H1 (cell line): Measurements from ENCODE around the gene ASIC2. TPM values are rescaled to one million over a fixed set of nuclear protein-coding genes. Genes with fewer than 3 reads are reported as not detected.

Experiments
- CTCF ChIA-PET: fragments of 300-600 bp; sonication (Branson Sonifier 250); formaldehyde crosslinking; loops from one replicate; lab custom pipeline; 2021; ENCODE audit not compliant: partially characterized antibody; lab: Charles Lee
- POLR2A ChIA-PET: fragments of 300-600 bp; sonication (Branson Sonifier 250); formaldehyde crosslinking; loops from one replicate; lab custom pipeline; 2021; ENCODE audit warnings: inconsistent platforms; ENCODE audit not compliant: partially characterized antibody; lab: Charles Lee
- DNase-seq, 2 experiments: peaks; one replicate each; pipeline versions ENCODE4 v3.0.0 to v3.0.0-alpha.2; 2010 to 2022; ENCODE audit warnings: low spot score in 2 of 2, low read depth in 1 of 2, mixed read lengths in 1 of 2
- FAIRE-seq: peaks from 2 replicates; lab custom pipeline; 2011; peaks lifted over from hg19 to GRCh38; lab: Jason Lieb, UNC
- H2AFZ ChIP-seq: 2 replicates; pipeline ENCODE4 v1.8.1; 2012; ENCODE audit warnings: low read length, inconsistent platforms
- H2AK5ac ChIP-seq: 2 replicates; pipeline ENCODE4 v1.6.1; 2013; ENCODE audit warnings: low read depth, low read length
- H2BK120ac ChIP-seq: replicated peaks from 2 replicates; pipeline ENCODE3; 2013; ENCODE audit warnings: low read depth, low read length, inconsistent platforms
- H2BK12ac ChIP-seq: 2 replicates; pipeline ENCODE4 v1.6.1; 2013; ENCODE audit warnings: low read depth, low read length
- H2BK15ac ChIP-seq: 2 replicates; pipeline ENCODE4 v1.6.1; 2013; ENCODE audit warnings: low read length
- H2BK20ac ChIP-seq: 2 replicates; pipeline ENCODE4 v1.6.1; 2013; ENCODE audit warnings: low read length
- H2BK5ac ChIP-seq: 2 replicates; pipeline ENCODE4 v1.6.1; 2013; ENCODE audit warnings: low read depth, low read length
- H3K14ac ChIP-seq: 2 replicates; pipeline ENCODE4 v1.6.1; 2013; ENCODE audit warnings: inconsistent platforms; ENCODE audit not compliant: insufficient read length
- H3K18ac ChIP-seq: 2 replicates; pipeline ENCODE4 v1.6.1; 2013; ENCODE audit warnings: low read length; ENCODE audit errors: extremely low read depth
- H3K23ac ChIP-seq: 2 replicates; pipeline ENCODE4 v1.6.1; 2013; ENCODE audit warnings: inconsistent platforms; ENCODE audit not compliant: insufficient read length
- H3K23me2 ChIP-seq: 2 replicates; pipeline ENCODE4 v1.6.1; 2013; ENCODE audit warnings: low read depth, low read length
- H3K27ac ChIP-seq: 2 replicates; pipeline ENCODE4 v1.6.1; 2011; ENCODE audit warnings: low read depth, low read length, inconsistent platforms
- H3K27me3 ChIP-seq, 4 experiments: replicated peaks in 1 of 4; 1 replicate in 1 of 4; 2 replicates in 3 of 4; pipeline versions ENCODE4 v1.6.1 to v1.8.1; 2011 to 2013; ENCODE audit warnings: low read length in 3 of 4, mild to moderate bottlenecking in 3 of 4, inconsistent platforms in 2 of 4, mixed read lengths in 2 of 4, moderate library complexity in 1 of 4; ENCODE audit not compliant: control insufficient read depth in 3 of 4, insufficient read depth in 3 of 4; ENCODE audit errors: extremely low read depth in 1 of 4
- H3K36me3 ChIP-seq, 4 experiments: 2 replicates each; pipeline versions ENCODE4 v1.6.1 to v1.8.1; 2011 to 2013; ENCODE audit warnings: mild to moderate bottlenecking in 4 of 4, low read length in 3 of 4, moderate library complexity in 2 of 4, control low read depth in 1 of 4, inconsistent platforms in 1 of 4; ENCODE audit not compliant: insufficient read depth in 4 of 4, control insufficient read depth in 2 of 4
- H3K4ac ChIP-seq: replicated peaks from 2 replicates; pipeline ENCODE3; 2013; ENCODE audit warnings: low read length, low read depth, mixed read lengths, inconsistent platforms; ENCODE audit not compliant: insufficient read length
- H3K4me1 ChIP-seq, 4 experiments: replicated peaks in 1 of 4; 1 replicate in 1 of 4; 2 replicates in 3 of 4; pipeline versions ENCODE4 v1.6.1 to v1.8.1; 2011 to 2013; ENCODE audit warnings: low read length in 3 of 4, inconsistent platforms in 2 of 4, mixed read lengths in 1 of 4; ENCODE audit not compliant: insufficient read depth in 4 of 4, control insufficient read depth in 3 of 4
- H3K4me2 ChIP-seq, 2 experiments: 2 replicates each; pipeline versions ENCODE4 v1.6.1 to v1.8.1; 2011 to 2013; ENCODE audit warnings: low read depth in 2 of 2, low read length in 2 of 2, control low read depth in 1 of 2, inconsistent platforms in 1 of 2, mild to moderate bottlenecking in 1 of 2; ENCODE audit not compliant: insufficient read depth in 1 of 2
- H3K4me3 ChIP-seq, 4 experiments: fragments of 200-600, 300-600 bp in 1 of 4; sonication (generic), shearing (Covaris generic), sonication (Bioruptor Twin) in 1 of 4; 2 replicates each; pipeline versions ENCODE4 v1.5.1 to v1.8.1; 2011 to 2016; ENCODE audit warnings: low read length in 4 of 4, low read depth in 3 of 4, control low read depth in 2 of 4, inconsistent platforms in 2 of 4, mild to moderate bottlenecking in 2 of 4, mixed read lengths in 1 of 4, moderate library complexity in 1 of 4; ENCODE audit not compliant: insufficient read depth in 2 of 4; ENCODE audit errors: extremely low read depth in 1 of 4
- H3K56ac ChIP-seq: replicated peaks from 2 replicates; pipeline ENCODE3; 2013; ENCODE audit warnings: low read depth, mild to moderate bottlenecking, mixed read lengths, low read length, inconsistent platforms; ENCODE audit not compliant: insufficient read length
- H3K79me1 ChIP-seq: 2 replicates; pipeline ENCODE4 v1.6.1; 2013; ENCODE audit warnings: low read depth, low read length, control low read depth
- H3K79me2 ChIP-seq, 2 experiments: 2 replicates each; pipeline versions ENCODE4 v1.6.1 to v1.8.1; 2012 to 2013; ENCODE audit warnings: low read length in 2 of 2, mild to moderate bottlenecking in 2 of 2, inconsistent platforms in 1 of 2; ENCODE audit not compliant: insufficient read depth in 2 of 2, control insufficient read depth in 1 of 2
- H3K9ac ChIP-seq, 4 experiments: replicated peaks in 1 of 4; 1 replicate in 1 of 4; 2 replicates in 3 of 4; pipeline versions ENCODE4 v1.6.1 to v1.8.1; 2011 to 2013; ENCODE audit warnings: low read depth in 3 of 4, low read length in 3 of 4, control low read depth in 2 of 4, mild to moderate bottlenecking in 2 of 4, moderate library complexity in 2 of 4, inconsistent platforms in 1 of 4; ENCODE audit errors: extremely low read depth in 1 of 4
- H3K9me3 ChIP-seq, 2 experiments: 2 replicates each; pipeline versions ENCODE4 v1.6.1 to v1.8.1; 2012 to 2013; ENCODE audit warnings: mild to moderate bottlenecking in 2 of 2, moderate library complexity in 2 of 2, control low read depth in 1 of 2, inconsistent platforms in 1 of 2, low read depth in 1 of 2, low read length in 1 of 2, mixed read lengths in 1 of 2; ENCODE audit not compliant: insufficient read depth in 2 of 2
- H4K20me1 ChIP-seq, 2 experiments: replicated peaks in 1 of 2; 2 replicates each; pipeline versions ENCODE3 to v1.8.1; 2011 to 2013; ENCODE audit warnings: inconsistent platforms in 2 of 2, low read length in 2 of 2, mild to moderate bottlenecking in 1 of 2; ENCODE audit not compliant: insufficient read depth in 2 of 2, control insufficient read depth in 1 of 2
- H4K5ac ChIP-seq: 2 replicates; pipeline ENCODE4 v1.6.1; 2013; ENCODE audit warnings: low read length, low read depth, mixed read lengths, inconsistent platforms; ENCODE audit not compliant: insufficient read length
- H4K8ac ChIP-seq: 2 replicates; pipeline ENCODE4 v1.8.0; 2013; ENCODE audit warnings: mild to moderate bottlenecking, moderate library complexity, low read length, inconsistent platforms; ENCODE audit not compliant: insufficient read depth; ENCODE audit errors: extremely low read depth
- H4K91ac ChIP-seq: replicated peaks from 2 replicates; pipeline ENCODE3; 2013; ENCODE audit warnings: low read length, mixed read lengths, inconsistent platforms; ENCODE audit not compliant: insufficient read length
- SIN3A ChIP-seq, 2 experiments: IDR thresholded peaks in 1 of 2; conservative IDR thresholded peaks in 1 of 2; 2 replicates each; pipeline ENCODE4 v1.6.1; 2011 to 2012; ENCODE audit warnings: low read length in 2 of 2, improper control_type of control experiment in 1 of 2, low read depth in 1 of 2, mild to moderate bottlenecking in 1 of 2
- WGBS, 2 experiments: shearing (Covaris generic) in 1 of 2; methylation state at CpG; one replicate each; pipeline versions ENCODE4 v1.1.6 to v1.1.7; 2013 to 2015; ENCODE audit warnings: low lambda C conversion rate in 2 of 2, mixed read lengths in 2 of 2, inconsistent platforms in 1 of 2, low coverage in 1 of 2, missing lambda C conversion rate in 1 of 2; ENCODE audit not compliant: insufficient replicate concordance in 2 of 2, insufficient coverage in 1 of 2, insufficient read length in 1 of 2; ENCODE audit errors: extremely low coverage in 1 of 2, missing lambda C conversion rate in 1 of 2; 5-methylcytosine and 5-hydroxymethylcytosine counted together
- polyA plus RNA-seq, 7 experiments: library from polyadenylated mRNA; depleted of rRNA in 3 of 7; stranded (reverse) in 5 of 7; unstranded in 2 of 7; fragments of >200 nt in 5 of 7; fragments of 200-250 nt in 2 of 7; gene quantifications; 1 replicate in 5 of 7; 2 replicates in 1 of 7; 4 replicates in 1 of 7; pipeline versions ENCODE4 v1.2.1 to v1.2.3, GENCODE V29; 2011 to 2013; ENCODE audit warnings: missing spikeins in 2 of 7, mixed read lengths in 2 of 7
- total RNA-seq: library from RNA; stranded (reverse); fragmentation: NEBNext Ultra II Directional; extraction: Animal tissue kit (Norgen Biotek cat#: 25700); gene quantifications from 2 replicates; pipeline ENCODE4 v1.2.1, GENCODE V29; 2021
- TF ChIP-seq, protein P1 (sequence below): IDR thresholded peaks from 2 replicates; pipeline ENCODE4 v1.6.1; 2011; ENCODE audit warnings: low read length, improper control_type of control experiment

ASIC2 gene
- total and polyA plus RNA-seq, 2 of the 8 experiments (the other 6 are each of a cell fraction or from before 2014, with no cell fraction given) = 0.86 to 1.2 TPM

DNA sequence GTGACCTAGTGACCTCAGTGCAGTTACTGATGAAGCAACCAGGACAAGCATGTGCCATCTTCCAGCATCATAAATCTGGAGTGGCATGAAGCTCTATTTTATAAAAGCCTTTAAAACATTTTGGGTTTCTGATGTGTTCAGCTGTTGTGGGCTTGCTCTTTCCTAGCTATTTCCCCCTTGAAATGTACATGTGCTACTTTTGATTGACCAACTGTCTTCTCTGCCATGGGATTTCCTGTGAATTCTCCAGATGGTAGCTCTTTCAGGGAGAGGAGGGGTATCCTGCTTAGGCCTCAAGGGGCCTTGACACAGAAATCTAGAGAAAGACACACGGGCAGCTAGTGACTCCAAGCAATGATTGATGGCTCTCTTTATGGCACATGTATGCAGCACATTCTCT is 1.9 kb upstream of the ASIC2 start:
- WGBS, 2 experiments = 85% methylated on average over 1 of the region's 1 CpG; no CpG with 5 or more reads in 1 of the 2 experiments
- peaks cover 22% of the 10 kb centered on the region; the same call in 1 of the 2 replicates for H3K23me2 ChIP-seq
- no peak overlapping the region for H4K8ac ChIP-seq
- FAIRE-seq = no peak
- H2BK12ac ChIP-seq = no peak overlapping the region
- H3K9ac ChIP-seq = no peak overlapping the region
- H4K91ac ChIP-seq = no peak overlapping the region
- no peak for DNase-seq
- no peak overlapping the region for H2BK120ac ChIP-seq
- H3K4ac ChIP-seq = no peak overlapping the region
- no peaks in the 10 kb centered on the region for H3K36me3 ChIP-seq
- H3K4me1 ChIP-seq = peaks cover 0 to 6% (median 2%) of the 10 kb centered on the region in 4 experiments; a peak in 1 of 7 replicates
- H3K56ac ChIP-seq = no peak overlapping the region
- POLR2A ChIA-PET = no interaction called here
- no peak overlapping the region for H2AK5ac ChIP-seq
- H3K27me3 ChIP-seq = peaks cover 21 to 51% (median 47%) of the 10 kb centered on the region in 4 experiments
- H2BK5ac ChIP-seq = no peak overlapping the region
- H3K9me3 ChIP-seq = peaks cover 0 to 3% of the 10 kb centered on the region in 2 experiments; a peak in 1 of 4 replicates
- no peak overlapping the region for H3K14ac ChIP-seq
- H3K18ac ChIP-seq = no peak overlapping the region
- no peak overlapping the region for H2BK15ac ChIP-seq
- H2BK20ac ChIP-seq = no peak overlapping the region
- no peak overlapping the region for H4K5ac ChIP-seq
- H3K79me2 ChIP-seq = no peaks in the 10 kb centered on the region
- H2AFZ ChIP-seq = no peak overlapping the region
- no peaks in the 10 kb centered on the region for H3K79me1 ChIP-seq
- H3K4me2 ChIP-seq = no peak overlapping the region
- CTCF ChIA-PET = interaction anchor here (0.9 to 2.0 kb wide), 7 partner anchors 25 to 384 kb away, joined by 3 to 4 read pairs (median 3); no protein-coding TSS in a partner anchor
- no peak overlapping the region for H3K4me3 ChIP-seq
- no peak overlapping the region for H3K23ac ChIP-seq
- peaks cover 2 to 9% of the 10 kb centered on the region in 2 experiments for H4K20me1 ChIP-seq
- no peak overlapping the region for H3K27ac ChIP-seq
- TF ChIP-seq, protein P1, sequence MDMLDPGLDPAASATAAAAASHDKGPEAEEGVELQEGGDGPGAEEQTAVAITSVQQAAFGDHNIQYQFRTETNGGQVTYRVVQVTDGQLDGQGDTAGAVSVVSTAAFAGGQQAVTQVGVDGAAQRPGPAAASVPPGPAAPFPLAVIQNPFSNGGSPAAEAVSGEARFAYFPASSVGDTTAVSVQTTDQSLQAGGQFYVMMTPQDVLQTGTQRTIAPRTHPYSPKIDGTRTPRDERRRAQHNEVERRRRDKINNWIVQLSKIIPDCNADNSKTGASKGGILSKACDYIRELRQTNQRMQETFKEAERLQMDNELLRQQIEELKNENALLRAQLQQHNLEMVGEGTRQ = no peak
- TF ChIP-seq SIN3A (conservative IDR thresholded peaks at IDR 0.05 in 1 of 2, IDR thresholded peaks at IDR 0.05 in 1 of 2; ENCODE audit: low read depth in 1 of 2, low read length in 2 of 2) = no peak
